Measurements from ENCODE around the gene CFP. TPM values are rescaled to one million over a fixed set of nuclear protein-coding genes. Genes with fewer than 3 reads are reported as not detected.

The CFP gene
- total RNA-seq, 1 experiment from 2014 or later = 1.3 TPM

GRCh38 chrX:47618923-47619485 is 10.7 kb downstream of the CFP start:
- ChIA-PET POLR2A (no interaction called here), CTCF (no interaction called here)
- no peak overlapping the region for H3K4me3 ChIP-seq (replicated peaks in 1 of 2; ENCODE audit: low read depth in 1 of 2, low read length in 2 of 2)

More at GRCh38 chrX:47618923-47619485, 10.7 kb downstream of the CFP start:
- intact Hi-C loops (cut with micrococcal nuclease) = no loop called here
- ATAC-seq = no peak
- Histone ChIP-seq H3K36me3 (ENCODE audit: control insufficient read depth in 1 of 2, insufficient read depth in 2 of 2, low read length in 2 of 2) (no peaks in the 10 kb centered on the region), H3K27ac (ENCODE audit: low read depth, low read length) (no peak overlapping the region), H2AFZ (ENCODE audit: low read depth, low read length, poor library complexity, severe bottlenecking) (no peak overlapping the region), H3K4me1 (ENCODE audit: control insufficient read depth in 1 of 2, insufficient read depth in 2 of 2, low read length in 2 of 2) (no peaks in the 10 kb centered on the region; a peak in 1 of 4 replicates), H3K9me2 (ENCODE audit: insufficient read depth) (no peaks in the 10 kb centered on the region), H3K79me2 (ENCODE audit: insufficient read depth, low read length) (no peaks in the 10 kb centered on the region), H4K20me1 (ENCODE audit: insufficient read depth) (no peaks in the 10 kb centered on the region), H3K27me3 (ENCODE audit: insufficient read depth, low read length) (no peaks in the 10 kb centered on the region), H3K9ac (ENCODE audit: low read length) (no peak overlapping the region), H3K4me2 (ENCODE audit: low read length) (no peak overlapping the region), H3K9me3 (ENCODE audit: control insufficient read depth in 1 of 2, insufficient read depth in 1 of 2, low read depth in 1 of 2, low read length in 2 of 2) (no peaks in the 10 kb centered on the region)
- no TSS peak for BruUV-seq (replicated peaks)
- RAD21 ChIA-PET (ENCODE audit: low non-redundant PET in 1 of 2, low total read pairs in 2 of 2, uncharacterized antibody in 2 of 2, unreplicated experiment in 2 of 2) = no interaction called here
- no peak for DNase-seq (ENCODE audit: low read depth, low spot score)
- TF ChIP-seq EZH2phosphoT487 (IDR thresholded peaks at IDR 0.05; ENCODE audit: borderline replicate concordance) = no peak
- no peak for TF ChIP-seq CBX3 (IDR thresholded peaks at IDR 0.05; ENCODE audit: low read depth)
- TF ChIP-seq JUND (IDR thresholded peaks at IDR 0.05) = no peak
- TF ChIP-seq CEBPB (IDR thresholded peaks at IDR 0.05; ENCODE audit: low read depth) = no peak
- TF ChIP-seq, protein P1, sequence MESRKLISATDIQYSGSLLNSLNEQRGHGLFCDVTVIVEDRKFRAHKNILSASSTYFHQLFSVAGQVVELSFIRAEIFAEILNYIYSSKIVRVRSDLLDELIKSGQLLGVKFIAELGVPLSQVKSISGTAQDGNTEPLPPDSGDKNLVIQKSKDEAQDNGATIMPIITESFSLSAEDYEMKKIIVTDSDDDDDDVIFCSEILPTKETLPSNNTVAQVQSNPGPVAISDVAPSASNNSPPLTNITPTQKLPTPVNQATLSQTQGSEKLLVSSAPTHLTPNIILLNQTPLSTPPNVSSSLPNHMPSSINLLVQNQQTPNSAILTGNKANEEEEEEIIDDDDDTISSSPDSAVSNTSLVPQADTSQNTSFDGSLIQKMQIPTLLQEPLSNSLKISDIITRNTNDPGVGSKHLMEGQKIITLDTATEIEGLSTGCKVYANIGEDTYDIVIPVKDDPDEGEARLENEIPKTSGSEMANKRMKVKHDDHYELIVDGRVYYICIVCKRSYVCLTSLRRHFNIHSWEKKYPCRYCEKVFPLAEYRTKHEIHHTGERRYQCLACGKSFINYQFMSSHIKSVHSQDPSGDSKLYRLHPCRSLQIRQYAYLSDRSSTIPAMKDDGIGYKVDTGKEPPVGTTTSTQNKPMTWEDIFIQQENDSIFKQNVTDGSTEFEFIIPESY (IDR thresholded peaks at IDR 0.05; ENCODE audit: extremely low read depth, insufficient replicate concordance, low read length) = no peak
- no peak for TF ChIP-seq SP1 (IDR thresholded peaks at IDR 0.05; ENCODE audit: low read depth)
- TF ChIP-seq POLR2AphosphoS5 (IDR thresholded peaks at IDR 0.05; ENCODE audit: low read depth, low read length) = no peak
- no peak for TF ChIP-seq POLR2A (IDR thresholded peaks at IDR 0.05; ENCODE audit: borderline replicate concordance, extremely low read depth, insufficient read depth, insufficient read length)
- TF ChIP-seq YY1 (IDR thresholded peaks at IDR 0.05; ENCODE audit: extremely low read depth, insufficient replicate concordance, low read depth, low read length) = no peak
- no peak for TF ChIP-seq RAD21 (IDR thresholded peaks at IDR 0.05; ENCODE audit: low read depth)
- TF ChIP-seq EZH2 (IDR thresholded peaks at IDR 0.05) = no peak
- TF ChIP-seq, protein P2, sequence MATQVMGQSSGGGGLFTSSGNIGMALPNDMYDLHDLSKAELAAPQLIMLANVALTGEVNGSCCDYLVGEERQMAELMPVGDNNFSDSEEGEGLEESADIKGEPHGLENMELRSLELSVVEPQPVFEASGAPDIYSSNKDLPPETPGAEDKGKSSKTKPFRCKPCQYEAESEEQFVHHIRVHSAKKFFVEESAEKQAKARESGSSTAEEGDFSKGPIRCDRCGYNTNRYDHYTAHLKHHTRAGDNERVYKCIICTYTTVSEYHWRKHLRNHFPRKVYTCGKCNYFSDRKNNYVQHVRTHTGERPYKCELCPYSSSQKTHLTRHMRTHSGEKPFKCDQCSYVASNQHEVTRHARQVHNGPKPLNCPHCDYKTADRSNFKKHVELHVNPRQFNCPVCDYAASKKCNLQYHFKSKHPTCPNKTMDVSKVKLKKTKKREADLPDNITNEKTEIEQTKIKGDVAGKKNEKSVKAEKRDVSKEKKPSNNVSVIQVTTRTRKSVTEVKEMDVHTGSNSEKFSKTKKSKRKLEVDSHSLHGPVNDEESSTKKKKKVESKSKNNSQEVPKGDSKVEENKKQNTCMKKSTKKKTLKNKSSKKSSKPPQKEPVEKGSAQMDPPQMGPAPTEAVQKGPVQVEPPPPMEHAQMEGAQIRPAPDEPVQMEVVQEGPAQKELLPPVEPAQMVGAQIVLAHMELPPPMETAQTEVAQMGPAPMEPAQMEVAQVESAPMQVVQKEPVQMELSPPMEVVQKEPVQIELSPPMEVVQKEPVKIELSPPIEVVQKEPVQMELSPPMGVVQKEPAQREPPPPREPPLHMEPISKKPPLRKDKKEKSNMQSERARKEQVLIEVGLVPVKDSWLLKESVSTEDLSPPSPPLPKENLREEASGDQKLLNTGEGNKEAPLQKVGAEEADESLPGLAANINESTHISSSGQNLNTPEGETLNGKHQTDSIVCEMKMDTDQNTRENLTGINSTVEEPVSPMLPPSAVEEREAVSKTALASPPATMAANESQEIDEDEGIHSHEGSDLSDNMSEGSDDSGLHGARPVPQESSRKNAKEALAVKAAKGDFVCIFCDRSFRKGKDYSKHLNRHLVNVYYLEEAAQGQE (IDR thresholded peaks at IDR 0.05; ENCODE audit: low read depth) = no peak
- no peak for TF ChIP-seq TCF7L2 (IDR thresholded peaks at IDR 0.05; ENCODE audit: borderline replicate concordance, extremely low read depth, insufficient read depth, insufficient read length)
- no peak for TF ChIP-seq FOSL1 (IDR thresholded peaks at IDR 0.05; ENCODE audit: low read depth)
- no peak for TF ChIP-seq ZFX (IDR thresholded peaks at IDR 0.05)
- no peak for TF ChIP-seq SIN3A (IDR thresholded peaks at IDR 0.05; ENCODE audit: low read depth)
- no peak for TF ChIP-seq ZNF274 (IDR thresholded peaks at IDR 0.05; ENCODE audit: low read depth, low read length)
- TF ChIP-seq SRF (IDR thresholded peaks at IDR 0.05; ENCODE audit: low read depth) = no peak
- TF ChIP-seq ELF1 (IDR thresholded peaks at IDR 0.05; ENCODE audit: borderline replicate concordance, low read depth) = no peak
